Left ventricle myocardium superior (tissue), 1 donor: ENCODE measurements around the gene PRDM15. TPM values are rescaled to one million over a fixed set of nuclear protein-coding genes. Genes with fewer than 3 reads are reported as not detected.

ENCODE experiments used
- ATAC-seq: fragments of 200-7000 bp; cut with Tn5 transposase; one replicate; pipeline ENCODE4 v1.9.1; 2020; ENCODE audit warnings: mild to moderate bottlenecking, moderate library complexity
- DNase-seq: peaks from one replicate; pipeline ENCODE4 v3.0.0-alpha.2; 2020
- intact Hi-C: fragments of 100-400 bp; cut with micrococcal nuclease; formaldehyde crosslinking; loops from one replicate; pipeline ENCODE4 v1.11.0; 2022
- long read RNA-seq: library from polyadenylated mRNA; unstranded; transcript quantifications from one replicate; pipeline ENCODE4 v2.0.0, GENCODE V29; 2021
- total RNA-seq: library from RNA; stranded (reverse); fragmentation: NEBNext Ultra II Directional; extraction: Animal tissue kit (Norgen Biotek cat#: 25700); gene quantifications from one replicate; pipeline ENCODE4 v1.2.1, GENCODE V29; 2021
- donor health status: DM: no; HTN: yes; CAD: no; lungs with severe emphysema.

The PRDM15 gene, protein sequence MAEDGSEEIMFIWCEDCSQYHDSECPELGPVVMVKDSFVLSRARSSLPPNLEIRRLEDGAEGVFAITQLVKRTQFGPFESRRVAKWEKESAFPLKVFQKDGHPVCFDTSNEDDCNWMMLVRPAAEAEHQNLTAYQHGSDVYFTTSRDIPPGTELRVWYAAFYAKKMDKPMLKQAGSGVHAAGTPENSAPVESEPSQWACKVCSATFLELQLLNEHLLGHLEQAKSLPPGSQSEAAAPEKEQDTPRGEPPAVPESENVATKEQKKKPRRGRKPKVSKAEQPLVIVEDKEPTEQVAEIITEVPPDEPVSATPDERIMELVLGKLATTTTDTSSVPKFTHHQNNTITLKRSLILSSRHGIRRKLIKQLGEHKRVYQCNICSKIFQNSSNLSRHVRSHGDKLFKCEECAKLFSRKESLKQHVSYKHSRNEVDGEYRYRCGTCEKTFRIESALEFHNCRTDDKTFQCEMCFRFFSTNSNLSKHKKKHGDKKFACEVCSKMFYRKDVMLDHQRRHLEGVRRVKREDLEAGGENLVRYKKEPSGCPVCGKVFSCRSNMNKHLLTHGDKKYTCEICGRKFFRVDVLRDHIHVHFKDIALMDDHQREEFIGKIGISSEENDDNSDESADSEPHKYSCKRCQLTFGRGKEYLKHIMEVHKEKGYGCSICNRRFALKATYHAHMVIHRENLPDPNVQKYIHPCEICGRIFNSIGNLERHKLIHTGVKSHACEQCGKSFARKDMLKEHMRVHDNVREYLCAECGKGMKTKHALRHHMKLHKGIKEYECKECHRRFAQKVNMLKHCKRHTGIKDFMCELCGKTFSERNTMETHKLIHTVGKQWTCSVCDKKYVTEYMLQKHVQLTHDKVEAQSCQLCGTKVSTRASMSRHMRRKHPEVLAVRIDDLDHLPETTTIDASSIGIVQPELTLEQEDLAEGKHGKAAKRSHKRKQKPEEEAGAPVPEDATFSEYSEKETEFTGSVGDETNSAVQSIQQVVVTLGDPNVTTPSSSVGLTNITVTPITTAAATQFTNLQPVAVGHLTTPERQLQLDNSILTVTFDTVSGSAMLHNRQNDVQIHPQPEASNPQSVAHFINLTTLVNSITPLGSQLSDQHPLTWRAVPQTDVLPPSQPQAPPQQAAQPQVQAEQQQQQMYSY
- 3.7 TPM for total RNA-seq
- long read RNA-seq, partial matches to known transcripts = 1 of 6 reads
- long read RNA-seq, other reads (novel, unspliced or antisense) = 3 of 6 reads

DNA sequence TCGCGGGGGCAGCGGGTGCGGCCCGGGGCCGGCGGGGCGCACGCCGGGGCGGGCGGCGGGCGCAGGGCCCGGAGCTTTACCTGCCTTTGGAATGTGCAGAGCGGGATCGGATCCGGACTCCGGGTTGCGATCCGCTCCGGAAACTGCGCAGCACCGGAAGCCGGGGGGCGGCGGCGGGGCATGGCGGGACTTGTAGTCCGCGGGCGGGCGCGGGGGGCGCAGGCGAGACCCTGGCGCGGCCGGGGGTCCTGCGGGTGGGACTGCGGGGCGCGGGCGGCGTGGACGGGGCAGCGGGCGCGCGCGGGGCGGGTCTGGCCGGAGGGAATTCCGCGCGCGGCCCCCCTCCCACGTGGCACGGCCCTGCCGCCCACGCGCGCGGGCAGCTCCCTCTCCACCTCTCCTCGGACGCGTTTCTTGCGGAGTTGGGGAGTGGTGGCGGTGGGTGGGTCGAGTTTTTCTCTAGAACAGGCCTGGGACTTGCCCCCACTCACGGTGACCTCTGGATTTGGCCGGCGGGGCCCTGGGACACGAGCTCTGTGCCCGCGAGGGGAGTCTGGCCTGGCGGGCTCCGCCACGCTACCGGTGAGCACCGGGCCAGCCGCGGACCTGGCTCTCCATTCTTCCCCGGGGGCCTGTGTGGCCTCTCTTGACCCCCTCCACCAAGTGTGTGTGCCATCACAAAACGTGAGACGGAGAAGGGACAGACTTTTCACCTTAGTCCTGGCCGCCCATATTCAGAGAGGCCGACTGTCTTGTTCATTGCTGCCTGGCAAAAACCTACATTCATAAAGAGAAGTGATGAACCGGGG lies at the start of gene PRDM15:
TSS of gene PRDM15 (minus strand) at position 155 of the 809 bp plus-strand sequence. CDS start 18,981 bp downstream, outside the sequence.
- peak; percentile 90 for DNase-seq
- ATAC-seq = peak; percentile 70
- intact Hi-C loops = no loop called here

DNA sequence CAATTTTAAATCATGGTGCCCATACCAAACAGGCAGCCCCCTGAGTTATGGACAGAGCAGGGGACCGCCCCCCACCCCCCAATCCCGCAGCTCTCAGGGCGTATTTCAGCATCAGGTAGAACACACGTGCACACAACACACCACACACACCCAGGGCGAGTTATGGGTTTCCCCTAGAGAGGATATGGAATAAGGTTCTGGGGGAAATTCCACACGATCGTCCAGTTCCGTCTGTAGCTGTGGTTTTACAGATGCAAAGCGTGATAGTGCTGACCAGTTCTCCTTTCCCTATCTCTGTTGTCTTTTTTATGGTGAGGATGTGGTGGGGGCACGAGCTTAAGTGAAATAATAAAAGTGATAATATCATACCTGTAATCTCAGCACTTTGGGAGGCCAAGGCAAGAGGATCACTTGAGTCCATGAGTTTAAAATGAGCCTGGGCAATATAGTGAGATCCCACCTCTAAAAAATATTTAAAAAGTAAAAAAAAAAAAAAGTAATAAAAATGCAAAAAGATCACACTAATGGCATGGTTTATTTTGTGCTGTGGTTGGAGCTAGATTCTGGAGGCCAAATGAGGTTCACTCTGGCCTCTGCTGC lies 49.6 kb upstream of the PRDM15 start:
- DNase-seq = no peak
- intact Hi-C loops = no loop called here
- ATAC-seq = no peak

DNA sequence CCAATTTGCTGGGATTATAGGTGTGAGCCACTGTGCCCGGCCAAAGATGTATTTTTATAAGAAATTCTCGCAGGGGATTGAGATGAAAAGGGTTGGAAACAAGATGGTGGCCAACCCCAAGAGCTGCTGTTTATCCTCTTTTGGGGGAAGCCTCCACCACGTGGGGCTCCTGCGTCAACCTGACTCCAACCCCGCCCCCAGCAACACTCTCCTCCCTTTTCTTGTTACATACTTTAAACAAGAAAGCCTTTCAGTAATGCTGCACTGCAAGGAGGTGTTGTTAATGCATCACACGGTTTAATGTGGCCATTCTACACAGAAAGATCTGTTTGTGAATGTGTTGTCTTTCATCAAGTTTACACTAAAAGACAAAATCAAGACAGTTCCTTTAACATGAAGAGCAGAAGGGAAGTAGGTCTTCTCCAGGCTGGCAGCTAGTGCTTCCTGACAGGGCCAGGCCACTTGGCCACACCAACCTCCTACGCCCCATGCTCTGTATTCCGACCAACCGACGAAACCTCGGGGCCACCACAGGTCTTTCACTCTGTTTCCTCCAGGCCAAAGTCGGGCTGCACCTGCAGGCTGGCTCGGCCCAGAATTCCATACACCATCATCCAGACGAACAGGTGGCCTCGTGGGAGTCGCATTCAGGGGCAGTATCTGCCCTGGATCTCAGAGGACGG lies 48.7 kb upstream of the PRDM15 start:
- intact Hi-C loops = no loop called here
- ATAC-seq (no peak), DNase-seq (no peak)

DNA sequence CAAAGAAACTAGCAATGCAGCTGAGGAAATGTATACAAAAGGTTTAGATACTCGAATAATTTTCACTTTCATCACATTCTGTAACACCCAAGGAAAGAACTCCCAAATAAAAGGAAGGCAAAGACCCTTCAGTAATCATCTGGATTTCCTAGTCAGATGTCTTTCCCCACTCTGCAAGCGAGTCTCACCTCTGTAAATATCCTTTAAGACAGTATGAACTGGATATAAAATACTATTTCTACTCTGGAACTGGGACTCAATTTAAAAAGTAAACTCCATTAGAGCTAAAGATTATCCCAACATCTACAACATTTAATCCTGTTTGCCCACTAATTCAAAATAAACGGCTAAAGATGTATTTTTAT lies 47.6 kb upstream of the PRDM15 start:
- DNase-seq (no peak), ATAC-seq (no peak)
- intact Hi-C loops = no loop called here

DNA sequence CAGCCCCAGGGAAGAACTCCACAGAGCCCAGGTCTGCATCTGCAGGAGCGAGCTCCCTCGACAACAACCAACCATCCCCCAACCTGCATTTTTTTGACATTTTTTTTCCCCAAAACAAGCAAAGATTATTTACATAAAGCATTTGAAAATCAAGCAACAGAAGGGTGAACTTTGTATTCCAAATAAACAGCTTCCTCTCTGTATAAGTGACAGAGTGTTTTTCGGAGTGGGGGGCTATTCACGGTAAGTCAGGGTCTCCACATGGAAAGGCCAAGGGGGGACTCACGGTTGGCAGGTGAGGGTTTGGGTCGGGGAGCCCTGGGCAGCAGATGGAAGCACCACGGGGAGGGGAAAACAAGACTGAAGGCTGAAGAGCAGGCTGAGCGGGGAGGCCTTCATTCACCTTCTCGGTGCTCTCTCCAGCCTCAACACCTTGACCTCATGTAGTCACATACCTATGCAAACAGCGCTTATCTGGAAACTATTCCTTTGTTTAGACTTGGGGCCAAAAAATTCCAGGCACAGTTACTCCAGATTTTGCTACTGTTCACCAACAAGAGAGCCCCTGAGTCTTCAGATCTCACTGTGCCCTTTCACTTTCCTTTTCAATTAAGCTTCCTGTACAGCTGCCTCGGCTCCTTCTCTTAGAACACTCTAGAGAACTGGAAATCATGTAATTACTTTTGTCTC lies 47.1 kb upstream of the PRDM15 start:
- ATAC-seq = peak; percentile 67
- no peak for DNase-seq
- intact Hi-C loops = no loop called here

DNA sequence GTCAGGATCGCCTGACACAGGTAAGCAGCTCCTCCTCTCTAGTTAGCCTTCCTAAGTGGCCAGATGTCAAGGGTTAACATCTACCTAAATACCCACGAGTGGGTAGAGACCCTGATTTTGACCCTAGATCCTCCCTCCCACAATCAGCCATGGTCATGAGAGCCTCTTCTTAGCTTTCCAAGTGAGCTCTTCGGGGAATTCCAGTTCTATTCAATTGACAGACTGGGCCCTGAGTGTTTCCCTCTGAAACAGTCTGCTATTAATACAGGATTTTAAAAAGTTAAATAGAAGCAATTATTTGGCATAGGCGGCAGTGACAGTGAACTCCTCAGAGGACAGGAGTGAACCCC lies 46.6 kb upstream of the PRDM15 start:
- intact Hi-C loops = no loop called here
- ATAC-seq (no peak), DNase-seq (no peak)

DNA sequence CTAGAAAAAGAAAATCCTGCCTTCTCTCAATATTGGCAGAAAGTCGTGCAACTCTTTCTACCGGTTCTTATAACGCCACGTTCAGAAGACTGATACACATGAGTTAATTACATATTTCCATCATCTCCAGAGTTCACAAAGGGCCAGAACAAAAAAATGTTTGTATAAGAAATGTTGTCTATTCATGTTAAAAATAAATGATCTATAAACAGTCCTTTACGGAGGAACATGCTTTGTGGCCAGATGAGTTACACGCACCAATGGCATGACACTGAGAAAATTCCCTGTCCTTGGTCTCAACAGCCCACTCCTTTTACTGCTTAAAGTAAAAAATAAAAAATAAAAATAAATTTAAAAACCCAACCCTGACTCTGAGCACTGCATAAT lies 45.2 kb upstream of the PRDM15 start:
- ATAC-seq (peak; percentile 25), DNase-seq (no peak)
- intact Hi-C loops = no loop called here

DNA sequence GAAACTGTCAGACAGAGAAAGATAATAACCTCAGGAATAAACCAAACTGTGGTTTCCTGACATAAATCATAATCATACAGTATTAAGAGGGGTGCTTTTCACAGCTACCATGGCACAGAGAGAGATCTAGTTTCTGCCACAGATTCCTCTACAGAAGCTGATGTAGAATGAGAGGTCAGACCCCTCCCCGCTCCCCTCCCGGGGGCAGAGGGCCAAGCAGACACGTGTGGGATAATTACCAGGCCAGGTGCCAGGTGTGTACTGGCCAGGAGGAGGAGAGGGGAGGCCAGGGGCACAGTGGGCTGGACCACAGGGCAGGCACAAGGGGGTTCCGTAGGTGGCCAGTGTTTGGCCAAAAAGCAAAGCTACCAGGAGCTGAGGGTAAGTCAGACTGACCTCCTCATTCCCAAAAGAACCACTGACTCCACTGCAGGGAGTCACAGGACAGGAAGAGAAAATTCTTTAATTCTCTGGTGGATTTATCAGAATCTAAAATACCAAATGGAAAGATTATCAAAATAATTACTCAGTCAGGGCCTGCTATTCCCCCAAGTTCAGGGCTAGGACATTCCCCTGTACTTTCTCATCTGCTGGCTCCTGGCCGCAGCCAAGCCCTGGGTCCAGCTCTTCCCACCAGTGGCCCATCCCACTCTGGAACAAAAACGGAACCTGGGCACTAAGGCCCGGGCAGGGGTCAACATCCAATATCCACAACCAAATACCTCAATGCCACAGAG lies 44.7 kb upstream of the PRDM15 start:
- intact Hi-C loops = no loop called here
- peak; percentile 63 for DNase-seq
- peak; percentile 80 for ATAC-seq

DNA sequence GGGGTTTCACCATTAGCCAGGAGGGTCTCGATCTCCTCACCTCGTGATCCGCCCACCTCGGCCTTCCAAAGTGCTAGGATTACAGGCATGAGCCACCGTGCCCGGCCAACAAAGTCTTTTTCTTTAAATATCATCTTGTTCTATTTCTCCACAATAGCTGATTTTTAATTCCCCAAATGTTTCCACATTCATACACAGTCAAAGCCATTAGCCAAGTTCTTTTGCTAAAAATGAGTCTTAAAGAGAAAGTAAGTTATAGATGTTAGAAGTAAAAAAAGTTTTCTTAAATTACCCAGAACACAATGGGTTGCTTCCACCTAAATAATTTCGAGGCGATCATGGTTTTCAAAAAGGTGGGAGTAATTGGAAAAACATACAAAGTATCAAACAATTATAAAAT lies 44.0 kb upstream of the PRDM15 start:
- no peak for DNase-seq
- no peak for ATAC-seq
- intact Hi-C loops = no loop called here

DNA sequence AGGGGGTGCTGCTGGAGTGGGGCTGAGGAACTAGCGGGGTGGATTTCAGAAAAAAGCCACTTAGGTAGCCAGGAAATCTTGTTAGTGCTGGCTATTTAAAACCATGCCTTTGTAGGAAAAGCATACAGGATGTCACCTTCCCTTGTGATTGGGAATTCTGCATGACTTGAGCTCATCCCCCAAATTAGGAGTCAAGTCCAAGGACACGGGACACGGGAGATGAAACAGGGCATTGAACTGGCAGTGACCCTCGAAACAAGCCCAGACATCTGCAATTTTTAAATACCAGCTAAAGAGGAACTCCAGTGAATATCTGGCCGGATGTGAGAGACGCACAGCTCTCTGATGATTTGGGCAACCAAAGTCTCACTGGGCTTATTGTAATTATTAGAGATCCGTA lies 41.9 kb upstream of the PRDM15 start:
- ATAC-seq (no peak), DNase-seq (no peak)
- intact Hi-C loops = no loop called here

DNA sequence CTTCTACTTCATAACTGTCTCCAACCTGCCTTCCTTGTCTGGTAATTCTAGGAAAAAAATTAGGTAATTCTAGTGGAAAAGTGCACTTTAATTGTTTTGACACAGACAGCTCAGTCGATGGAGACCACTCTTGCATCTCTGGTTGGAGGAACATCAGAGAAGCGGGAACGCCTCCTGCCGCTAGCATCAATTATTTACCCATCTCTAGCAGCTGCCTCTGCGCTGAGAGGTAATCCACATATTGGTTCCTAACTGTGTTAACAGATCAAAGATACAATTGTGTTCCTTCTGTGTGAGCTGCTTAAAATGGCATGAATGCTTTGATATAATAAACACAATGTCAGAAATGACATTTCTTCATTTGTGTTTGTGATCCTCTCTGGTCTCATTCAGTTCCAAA lies 41.3 kb upstream of the PRDM15 start:
- DNase-seq (no peak), ATAC-seq (no peak)
- intact Hi-C loops = no loop called here

DNA sequence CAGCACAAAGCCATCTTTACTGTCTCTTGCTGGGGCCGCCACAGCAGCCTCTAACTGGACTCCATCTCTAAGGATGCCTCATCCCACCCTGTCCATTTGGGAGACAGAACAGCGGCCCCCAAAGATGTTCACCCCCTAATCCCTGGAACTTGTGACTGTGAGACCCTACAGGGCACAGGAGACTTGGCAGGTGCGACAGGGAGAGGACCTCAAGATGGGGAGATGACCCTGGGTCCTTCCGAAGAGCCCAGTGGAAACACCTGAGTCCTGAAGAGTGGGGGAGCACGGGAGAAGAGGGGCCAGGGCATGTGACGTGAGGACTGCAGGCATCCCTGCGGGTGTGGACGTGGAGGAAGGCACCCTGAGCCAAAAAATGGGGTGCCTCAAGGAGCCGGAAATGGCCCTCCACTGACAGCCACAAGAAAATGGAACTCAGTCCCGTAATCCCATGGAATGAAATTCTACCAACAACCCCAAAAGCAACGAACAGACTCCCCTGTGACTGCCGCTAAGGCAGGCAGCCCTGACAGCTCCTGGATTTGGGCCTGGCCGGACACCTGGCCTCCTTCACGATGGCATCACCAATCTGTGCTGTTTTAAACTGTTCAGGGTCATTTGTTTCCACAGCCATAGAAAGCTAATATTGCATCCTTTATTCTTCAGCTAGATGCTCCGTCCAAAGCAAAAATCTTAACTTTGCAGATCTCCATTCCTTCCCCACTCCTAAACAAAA lies 40.7 kb upstream of the PRDM15 start:
- DNase-seq = no peak
- intact Hi-C loops = no loop called here

DNA sequence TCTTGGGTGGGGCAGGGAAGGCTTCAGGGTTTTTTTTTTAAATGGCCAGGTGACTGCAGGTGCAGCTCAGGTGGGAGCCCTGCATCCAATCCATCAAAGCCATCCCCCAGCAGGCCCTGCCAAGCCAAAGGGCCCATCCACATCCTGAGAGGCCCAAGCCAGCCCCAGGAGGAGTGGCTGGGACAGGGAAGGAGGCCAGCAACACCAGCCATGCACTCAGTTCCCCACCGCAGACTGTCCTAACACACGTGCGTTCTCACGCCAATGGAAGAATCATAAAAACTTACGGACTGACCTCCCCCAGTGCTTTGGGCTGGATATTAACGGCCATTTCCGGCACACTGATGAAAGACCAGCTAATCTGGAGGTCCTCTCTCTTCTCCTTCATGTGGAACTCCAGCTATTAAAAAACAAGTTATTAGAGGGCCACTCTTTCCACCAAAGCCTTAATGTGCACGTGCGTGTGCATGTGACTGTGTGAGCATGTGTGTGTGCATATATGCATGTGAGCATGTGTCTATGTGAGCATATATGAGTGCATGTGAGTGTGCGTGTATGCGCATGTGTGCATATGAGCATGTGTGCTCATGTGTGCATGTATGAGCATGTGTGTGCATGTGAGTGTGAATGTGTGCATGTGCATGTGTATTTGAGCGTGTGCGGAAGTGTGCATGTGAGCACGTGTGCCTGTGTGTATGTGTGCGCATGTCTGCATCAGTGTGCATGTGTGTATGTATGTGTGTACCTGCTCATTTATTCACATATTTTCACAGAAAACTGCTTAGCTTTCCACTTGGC lies 39.6 kb upstream of the PRDM15 start:
- no peak for ATAC-seq
- peak; percentile 3 for DNase-seq
- intact Hi-C loops = no loop called here

More for the DNA sequence above, 40.7 kb upstream of the PRDM15 start:
- no peak for ATAC-seq

DNA sequence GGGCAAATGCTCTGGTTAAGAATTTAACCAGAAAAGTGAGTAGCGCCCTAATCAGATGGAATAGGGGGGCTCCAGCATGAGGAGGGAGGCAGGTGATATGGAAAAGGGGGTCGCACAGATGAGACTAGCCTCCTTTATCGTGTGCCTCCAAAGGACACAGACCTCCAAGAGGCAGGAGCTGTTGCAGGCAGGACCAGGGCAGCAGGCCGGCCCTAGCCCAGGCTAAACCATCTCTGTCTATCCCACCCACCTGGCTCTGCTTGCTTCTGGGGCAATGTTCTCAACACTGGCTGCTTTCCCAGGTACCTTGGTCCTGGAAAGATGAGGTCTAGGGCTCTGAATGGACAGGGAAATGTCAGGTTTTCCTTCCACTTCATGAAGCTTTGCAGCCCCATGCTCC lies 38.4 kb upstream of the PRDM15 start:
- intact Hi-C loops = no loop called here
- DNase-seq (no peak), ATAC-seq (no peak)

DNA sequence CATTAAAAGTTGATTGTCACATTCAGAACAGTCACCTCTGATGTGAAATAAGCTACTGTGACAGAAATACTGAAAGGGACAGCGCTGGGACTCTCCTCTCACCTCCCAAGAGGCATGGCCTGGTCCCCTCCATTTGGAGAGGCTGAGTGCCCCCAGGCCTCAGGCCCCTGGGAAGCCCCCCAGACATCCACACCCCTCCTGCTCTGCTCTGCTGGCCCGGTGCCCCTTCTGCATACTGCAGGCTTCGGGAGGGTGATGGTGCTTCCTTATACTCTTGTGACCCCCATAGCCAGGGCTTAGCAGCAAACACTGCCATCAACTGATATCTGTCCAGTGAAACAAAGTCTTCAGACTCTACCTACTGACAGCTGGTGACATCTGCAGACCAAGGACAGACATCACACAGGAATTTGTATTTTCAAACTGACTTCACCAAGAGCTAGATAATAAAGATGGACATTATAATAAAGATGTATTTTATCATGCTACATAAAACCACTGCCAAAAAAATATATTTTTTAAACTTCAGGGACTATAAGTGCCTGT lies 37.8 kb upstream of the PRDM15 start:
- DNase-seq = no peak
- no peak for ATAC-seq
- intact Hi-C loops = no loop called here
